ENCODE results near the gene PHC2.

PHC2 gene

GRCh38 chr1:33276573-33277298, 154.2 kb downstream of the PHC2 start:
- TF ChIP-seq, protein P1, sequence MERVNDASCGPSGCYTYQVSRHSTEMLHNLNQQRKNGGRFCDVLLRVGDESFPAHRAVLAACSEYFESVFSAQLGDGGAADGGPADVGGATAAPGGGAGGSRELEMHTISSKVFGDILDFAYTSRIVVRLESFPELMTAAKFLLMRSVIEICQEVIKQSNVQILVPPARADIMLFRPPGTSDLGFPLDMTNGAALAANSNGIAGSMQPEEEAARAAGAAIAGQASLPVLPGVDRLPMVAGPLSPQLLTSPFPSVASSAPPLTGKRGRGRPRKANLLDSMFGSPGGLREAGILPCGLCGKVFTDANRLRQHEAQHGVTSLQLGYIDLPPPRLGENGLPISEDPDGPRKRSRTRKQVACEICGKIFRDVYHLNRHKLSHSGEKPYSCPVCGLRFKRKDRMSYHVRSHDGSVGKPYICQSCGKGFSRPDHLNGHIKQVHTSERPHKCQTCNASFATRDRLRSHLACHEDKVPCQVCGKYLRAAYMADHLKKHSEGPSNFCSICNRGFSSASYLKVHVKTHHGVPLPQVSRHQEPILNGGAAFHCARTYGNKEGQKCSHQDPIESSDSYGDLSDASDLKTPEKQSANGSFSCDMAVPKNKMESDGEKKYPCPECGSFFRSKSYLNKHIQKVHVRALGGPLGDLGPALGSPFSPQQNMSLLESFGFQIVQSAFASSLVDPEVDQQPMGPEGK (CRISPR knock-in tag; IDR thresholded peaks at IDR 0.05; ENCODE audit: borderline replicate concordance) = no peak
- TF ChIP-seq ZFP30 (CRISPR knock-in tag; IDR thresholded peaks at IDR 0.05) = no peak
- TF ChIP-seq, protein P2, sequence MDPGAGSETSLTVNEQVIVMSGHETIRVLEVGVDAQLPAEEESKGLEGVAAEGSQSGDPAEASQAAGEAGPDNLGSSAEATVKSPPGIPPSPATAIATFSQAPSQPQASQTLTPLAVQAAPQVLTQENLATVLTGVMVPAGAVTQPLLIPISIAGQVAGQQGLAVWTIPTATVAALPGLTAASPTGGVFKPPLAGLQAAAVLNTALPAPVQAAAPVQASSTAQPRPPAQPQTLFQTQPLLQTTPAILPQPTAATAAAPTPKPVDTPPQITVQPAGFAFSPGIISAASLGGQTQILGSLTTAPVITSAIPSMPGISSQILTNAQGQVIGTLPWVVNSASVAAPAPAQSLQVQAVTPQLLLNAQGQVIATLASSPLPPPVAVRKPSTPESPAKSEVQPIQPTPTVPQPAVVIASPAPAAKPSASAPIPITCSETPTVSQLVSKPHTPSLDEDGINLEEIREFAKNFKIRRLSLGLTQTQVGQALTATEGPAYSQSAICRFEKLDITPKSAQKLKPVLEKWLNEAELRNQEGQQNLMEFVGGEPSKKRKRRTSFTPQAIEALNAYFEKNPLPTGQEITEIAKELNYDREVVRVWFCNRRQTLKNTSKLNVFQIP (CRISPR knock-in tag; IDR thresholded peaks at IDR 0.05; ENCODE audit: borderline replicate concordance, low read depth) = no peak
- no peak for TF ChIP-seq TOX (CRISPR knock-in tag; IDR thresholded peaks at IDR 0.05; ENCODE audit: borderline replicate concordance)
- no peak for TF ChIP-seq CSDC2 (CRISPR knock-in tag; IDR thresholded peaks at IDR 0.05)
- TF ChIP-seq OSR1 (CRISPR knock-in tag; IDR thresholded peaks at IDR 0.05) = no peak
- TF ChIP-seq ISL1 (CRISPR knock-in tag; IDR thresholded peaks at IDR 0.05) = no peak
- TF ChIP-seq RARB (CRISPR knock-in tag; IDR thresholded peaks at IDR 0.05) = no peak
- TF ChIP-seq ZFP3 (CRISPR knock-in tag; IDR thresholded peaks at IDR 0.05) = no peak
- TF ChIP-seq, protein P3, sequence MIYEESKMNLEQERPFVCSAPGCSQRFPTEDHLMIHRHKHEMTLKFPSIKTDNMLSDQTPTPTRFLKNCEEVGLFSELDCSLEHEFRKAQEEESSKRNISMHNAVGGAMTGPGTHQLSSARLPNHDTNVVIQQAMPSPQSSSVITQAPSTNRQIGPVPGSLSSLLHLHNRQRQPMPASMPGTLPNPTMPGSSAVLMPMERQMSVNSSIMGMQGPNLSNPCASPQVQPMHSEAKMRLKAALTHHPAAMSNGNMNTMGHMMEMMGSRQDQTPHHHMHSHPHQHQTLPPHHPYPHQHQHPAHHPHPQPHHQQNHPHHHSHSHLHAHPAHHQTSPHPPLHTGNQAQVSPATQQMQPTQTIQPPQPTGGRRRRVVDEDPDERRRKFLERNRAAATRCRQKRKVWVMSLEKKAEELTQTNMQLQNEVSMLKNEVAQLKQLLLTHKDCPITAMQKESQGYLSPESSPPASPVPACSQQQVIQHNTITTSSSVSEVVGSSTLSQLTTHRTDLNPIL (CRISPR knock-in tag; IDR thresholded peaks at IDR 0.05; ENCODE audit: low read depth) = no peak
- TF ChIP-seq SNAI2 (CRISPR knock-in tag; IDR thresholded peaks at IDR 0.05) = no peak
- TF ChIP-seq BACH2 (CRISPR knock-in tag; IDR thresholded peaks at IDR 0.05; ENCODE audit: borderline replicate concordance) = no peak
- TF ChIP-seq TCF4 (CRISPR knock-in tag; IDR thresholded peaks at IDR 0.05; ENCODE audit: borderline replicate concordance) = no peak
- TF ChIP-seq, protein P4, sequence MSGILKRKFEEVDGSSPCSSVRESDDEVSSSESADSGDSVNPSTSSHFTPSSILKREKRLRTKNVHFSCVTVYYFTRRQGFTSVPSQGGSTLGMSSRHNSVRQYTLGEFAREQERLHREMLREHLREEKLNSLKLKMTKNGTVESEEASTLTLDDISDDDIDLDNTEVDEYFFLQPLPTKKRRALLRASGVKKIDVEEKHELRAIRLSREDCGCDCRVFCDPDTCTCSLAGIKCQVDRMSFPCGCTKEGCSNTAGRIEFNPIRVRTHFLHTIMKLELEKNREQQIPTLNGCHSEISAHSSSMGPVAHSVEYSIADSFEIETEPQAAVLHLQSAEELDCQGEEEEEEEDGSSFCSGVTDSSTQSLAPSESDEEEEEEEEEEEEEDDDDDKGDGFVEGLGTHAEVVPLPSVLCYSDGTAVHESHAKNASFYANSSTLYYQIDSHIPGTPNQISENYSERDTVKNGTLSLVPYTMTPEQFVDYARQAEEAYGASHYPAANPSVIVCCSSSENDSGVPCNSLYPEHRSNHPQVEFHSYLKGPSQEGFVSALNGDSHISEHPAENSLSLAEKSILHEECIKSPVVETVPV (CRISPR knock-in tag; IDR thresholded peaks at IDR 0.05) = no peak
- no peak for ATAC-seq

DNA sequence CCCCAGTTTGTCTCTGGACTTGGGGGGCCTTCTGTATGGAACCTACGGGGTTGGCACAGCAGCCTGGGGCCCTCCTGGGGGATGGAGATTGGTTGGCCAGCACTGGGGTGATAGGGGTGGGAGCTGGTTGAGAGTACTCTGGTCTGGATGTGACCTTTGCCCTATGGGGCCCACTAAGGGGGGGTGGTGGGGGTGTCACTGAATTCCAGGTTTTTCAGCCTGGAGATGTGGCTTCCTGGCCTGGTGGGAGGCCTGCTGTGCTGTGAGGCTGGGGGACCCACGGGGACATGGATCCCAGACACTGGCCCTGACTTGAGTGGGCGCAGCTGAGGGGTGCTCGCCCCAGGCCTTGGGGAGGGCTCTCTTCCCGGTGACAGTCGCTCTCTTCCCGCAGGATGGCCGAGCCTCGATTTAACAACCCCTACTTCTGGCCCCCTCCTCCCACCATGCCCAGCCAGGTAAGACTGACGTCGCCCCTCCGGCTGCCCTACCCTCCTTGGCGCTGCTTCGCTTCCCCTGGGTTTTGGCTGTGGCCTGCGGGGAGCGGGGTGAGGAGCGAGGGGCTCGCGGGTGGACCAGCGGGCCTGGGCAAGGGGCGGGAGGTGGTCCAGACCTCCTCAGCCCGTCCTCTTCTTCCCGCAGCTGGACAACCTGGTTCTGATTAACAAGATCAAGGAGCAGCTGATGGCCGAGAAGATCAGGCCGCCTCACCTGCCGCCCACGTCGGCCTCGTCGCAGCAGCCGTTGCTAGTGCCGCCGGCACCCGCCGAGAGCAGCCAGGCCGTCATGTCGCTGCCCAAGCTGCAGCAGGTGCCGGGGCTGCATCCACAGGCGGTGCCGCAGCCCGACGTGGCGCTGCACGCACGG, 155.0 kb downstream of the PHC2 start:
- ATAC-seq = no peak
- TF ChIP-seq, protein P3 (CRISPR knock-in tag; IDR thresholded peaks at IDR 0.05; ENCODE audit: low read depth) = no peak
- no peak for TF ChIP-seq PPARA (CRISPR knock-in tag; IDR thresholded peaks at IDR 0.05; ENCODE audit: borderline replicate concordance)
- TF ChIP-seq ESRRG (CRISPR knock-in tag; IDR thresholded peaks at IDR 0.05) = no peak
- no peak for TF ChIP-seq ARNTL (CRISPR knock-in tag; IDR thresholded peaks at IDR 0.05; ENCODE audit: borderline replicate concordance, low read depth)
- no peak for TF ChIP-seq BACH2 (CRISPR knock-in tag; IDR thresholded peaks at IDR 0.05; ENCODE audit: borderline replicate concordance)
- TF ChIP-seq RARB (CRISPR knock-in tag; IDR thresholded peaks at IDR 0.05) = no peak
- TF ChIP-seq SNAI2 (CRISPR knock-in tag; IDR thresholded peaks at IDR 0.05) = no peak
- TF ChIP-seq TCF4 (CRISPR knock-in tag; IDR thresholded peaks at IDR 0.05; ENCODE audit: borderline replicate concordance) = no peak
- no peak for TF ChIP-seq GLIS3 (CRISPR knock-in tag; IDR thresholded peaks at IDR 0.05)

- ATAC-seq = no peak
- TF ChIP-seq, protein P5, sequence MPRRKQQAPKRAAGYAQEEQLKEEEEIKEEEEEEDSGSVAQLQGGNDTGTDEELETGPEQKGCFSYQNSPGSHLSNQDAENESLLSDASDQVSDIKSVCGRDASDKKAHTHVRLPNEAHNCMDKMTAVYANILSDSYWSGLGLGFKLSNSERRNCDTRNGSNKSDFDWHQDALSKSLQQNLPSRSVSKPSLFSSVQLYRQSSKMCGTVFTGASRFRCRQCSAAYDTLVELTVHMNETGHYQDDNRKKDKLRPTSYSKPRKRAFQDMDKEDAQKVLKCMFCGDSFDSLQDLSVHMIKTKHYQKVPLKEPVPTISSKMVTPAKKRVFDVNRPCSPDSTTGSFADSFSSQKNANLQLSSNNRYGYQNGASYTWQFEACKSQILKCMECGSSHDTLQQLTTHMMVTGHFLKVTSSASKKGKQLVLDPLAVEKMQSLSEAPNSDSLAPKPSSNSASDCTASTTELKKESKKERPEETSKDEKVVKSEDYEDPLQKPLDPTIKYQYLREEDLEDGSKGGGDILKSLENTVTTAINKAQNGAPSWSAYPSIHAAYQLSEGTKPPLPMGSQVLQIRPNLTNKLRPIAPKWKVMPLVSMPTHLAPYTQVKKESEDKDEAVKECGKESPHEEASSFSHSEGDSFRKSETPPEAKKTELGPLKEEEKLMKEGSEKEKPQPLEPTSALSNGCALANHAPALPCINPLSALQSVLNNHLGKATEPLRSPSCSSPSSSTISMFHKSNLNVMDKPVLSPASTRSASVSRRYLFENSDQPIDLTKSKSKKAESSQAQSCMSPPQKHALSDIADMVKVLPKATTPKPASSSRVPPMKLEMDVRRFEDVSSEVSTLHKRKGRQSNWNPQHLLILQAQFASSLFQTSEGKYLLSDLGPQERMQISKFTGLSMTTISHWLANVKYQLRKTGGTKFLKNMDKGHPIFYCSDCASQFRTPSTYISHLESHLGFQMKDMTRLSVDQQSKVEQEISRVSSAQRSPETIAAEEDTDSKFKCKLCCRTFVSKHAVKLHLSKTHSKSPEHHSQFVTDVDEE (CRISPR knock-in tag; IDR thresholded peaks at IDR 0.05) = no peak
Measured at GRCh38 chr1:33275195-33275594, 155.7 kb downstream of the PHC2 start.
